SK-N-SH (cell line): ENCODE results near the gene C1GALT1. TPM values are rescaled to one million over a fixed set of nuclear protein-coding genes. Genes with fewer than 3 reads are reported as not detected.

Experiments used
- CTCF ChIA-PET: fragments of 300-600, 350-600 bp; formaldehyde crosslinking; extraction: SDS; loops from one replicate; lab custom pipeline; 2021; lab: Yijun Ruan, JAX
- POLR2A ChIA-PET: fragments of 350-600 bp; sonication (Branson Sonifier 250); formaldehyde crosslinking; extraction: SDS; loops from one replicate; lab custom pipeline; 2020; ENCODE audit warnings: antibody characterized with exemption, inconsistent platforms; lab: Yijun Ruan, JAX
- DNase-seq: peaks from one replicate; pipeline ENCODE4 v3.0.0; 2012
- H2AFZ ChIP-seq: fragments of 200-600 bp; sonication (generic); 2 replicates; pipeline ENCODE4 v1.8.1; 2016; ENCODE audit warnings: antibody characterized with exemption, mild to moderate bottlenecking, low read depth
- H3F3A ChIP-seq: fragments of 200-600 bp; sonication (generic); replicated peaks from 2 replicates; pipeline ENCODE3; 2016; ENCODE audit warnings: antibody characterized with exemption, mild to moderate bottlenecking; ENCODE audit not compliant: insufficient read depth
- H3K27ac ChIP-seq, 2 experiments: fragments of 200-500 bp in 1 of 2; fragments of 200-600 bp in 1 of 2; sonication (Bioruptor generic) in 1 of 2; sonication (generic), shearing (Covaris generic) in 1 of 2; 2 replicates each; pipeline versions ENCODE4 v1.5.1 to v1.6.1; 2014 to 2016; ENCODE audit warnings: low read depth in 2 of 2, inconsistent platforms in 1 of 2, low read length in 1 of 2, mild to moderate bottlenecking in 1 of 2, mixed read lengths in 1 of 2
- H3K27me3 ChIP-seq: fragments of 200-600 bp; sonication (generic), shearing (Covaris generic); 2 replicates; pipeline ENCODE4 v1.6.1; 2016; ENCODE audit warnings: mixed run types; ENCODE audit not compliant: insufficient read depth
- H3K36me3 ChIP-seq, 2 experiments: fragments of 200-500 bp in 1 of 2; fragments of 200-600 bp in 1 of 2; sonication (Bioruptor generic) in 1 of 2; sonication (generic) in 1 of 2; replicated peaks in 1 of 2; 2 replicates each; pipeline versions ENCODE3 to v1.5.1; 2014 to 2016; ENCODE audit warnings: low read length in 1 of 2, mild to moderate bottlenecking in 1 of 2; ENCODE audit not compliant: insufficient read depth in 2 of 2, control insufficient read depth in 1 of 2
- H3K4me1 ChIP-seq, 2 experiments: fragments of 200-500 bp in 1 of 2; fragments of 200-600 bp in 1 of 2; sonication (Bioruptor generic) in 1 of 2; sonication (generic), shearing (Covaris generic) in 1 of 2; 2 replicates each; pipeline versions ENCODE4 v1.5.1 to v1.6.1; 2014 to 2016; ENCODE audit warnings: low read depth in 1 of 2, low read length in 1 of 2, mixed run types in 1 of 2; ENCODE audit not compliant: insufficient read depth in 2 of 2, control insufficient read depth in 1 of 2
- H3K4me2 ChIP-seq: fragments of 200-600 bp; sonication (generic), shearing (Covaris generic); 2 replicates; pipeline ENCODE4 v1.6.1; 2017; ENCODE audit warnings: mixed run types
- H3K4me3 ChIP-seq, 2 experiments: fragments of 200-500 bp in 1 of 2; fragments of 200-600 bp in 1 of 2; sonication (Bioruptor generic) in 1 of 2; sonication (generic), shearing (Covaris generic) in 1 of 2; 2 replicates each; pipeline versions ENCODE4 v1.5.1 to v1.8.1; 2014 to 2016; ENCODE audit warnings: low read depth in 2 of 2, inconsistent platforms in 1 of 2, low read length in 1 of 2, mild to moderate bottlenecking in 1 of 2, mixed read lengths in 1 of 2, moderate library complexity in 1 of 2
- H3K79me2 ChIP-seq: fragments of 200-600 bp; sonication (generic); 2 replicates; pipeline ENCODE4 v1.8.1; 2017; ENCODE audit warnings: mild to moderate bottlenecking; ENCODE audit not compliant: insufficient read depth
- H3K9ac ChIP-seq: fragments of 200-600 bp; sonication (generic); 2 replicates; pipeline ENCODE4 v1.6.1; 2017; ENCODE audit warnings: mixed run types
- H3K9me2 ChIP-seq: fragments of 200-600 bp; sonication (generic); 2 replicates; pipeline ENCODE4 v1.6.1; 2017; ENCODE audit warnings: mixed run types
- H3K9me3 ChIP-seq: fragments of 200-600 bp; sonication (generic); 2 replicates; pipeline ENCODE4 v1.6.1; 2017; ENCODE audit warnings: mixed run types, mild to moderate bottlenecking, moderate library complexity
- H4K20me1 ChIP-seq: fragments of 200-600 bp; sonication (generic); 2 replicates; pipeline ENCODE4 v1.6.1; 2017; ENCODE audit warnings: mild to moderate bottlenecking, mixed run types; ENCODE audit not compliant: insufficient read depth
- CHD2 ChIP-seq: fragments of 150-350 bp; IDR thresholded peaks from 2 replicates; pipeline ENCODE4 v1.6.1; 2018; ENCODE audit warnings: low read length; ENCODE audit not compliant: partially characterized antibody
- ELF1 ChIP-seq: IDR thresholded peaks from 2 replicates; pipeline ENCODE4 v1.4.0; 2012
- EP300 ChIP-seq, 2 experiments: IDR thresholded peaks; 2 replicates each; pipeline versions ENCODE4 v1.4.0 to v1.6.1; 2012; ENCODE audit warnings: borderline replicate concordance in 1 of 2, low read depth in 1 of 2, low read length in 1 of 2
- EZH2phosphoT487 ChIP-seq: fragments of 200-600 bp; sonication (generic); IDR thresholded peaks from 2 replicates; pipeline ENCODE4 v1.6.1; 2017; ENCODE audit warnings: low read depth, mixed run types, mild to moderate bottlenecking, antibody characterized with exemption, moderate library complexity, borderline replicate concordance
- FOSL2 ChIP-seq: IDR thresholded peaks from 2 replicates; pipeline ENCODE4 v1.4.0; 2012; ENCODE audit warnings: low read depth, mild to moderate bottlenecking, moderate library complexity, borderline replicate concordance
- IRF3 ChIP-seq: fragments of 150-350 bp; IDR thresholded peaks from 2 replicates; pipeline ENCODE4 v1.6.1; 2016; ENCODE audit warnings: mild to moderate bottlenecking, low read depth, low read length
- JUND ChIP-seq: IDR thresholded peaks from 2 replicates; pipeline ENCODE4 v1.4.0; 2012
- MXI1 ChIP-seq: IDR thresholded peaks from 2 replicates; pipeline ENCODE4 v1.6.1; 2012; ENCODE audit warnings: mild to moderate bottlenecking, low read depth, low read length, improper control_type of control experiment
- PBX3 ChIP-seq: IDR thresholded peaks from 2 replicates; pipeline ENCODE4; 2012
- POLR2AphosphoS5 ChIP-seq: IDR thresholded peaks from 2 replicates; pipeline ENCODE4 v1.6.1; 2012; ENCODE audit warnings: low read depth, low read length
- RFX5 ChIP-seq: IDR thresholded peaks from 2 replicates; pipeline ENCODE4 v1.6.1; 2012; ENCODE audit warnings: mild to moderate bottlenecking, improper control_type of control experiment, low read length
- RXRA ChIP-seq: IDR thresholded peaks from 2 replicates; pipeline ENCODE4 v1.4.0; 2012; ENCODE audit warnings: low read depth, mild to moderate bottlenecking, borderline replicate concordance
- SIN3A ChIP-seq: IDR thresholded peaks from 2 replicates; pipeline ENCODE4 v1.6.1; 2012; ENCODE audit warnings: low read depth, mild to moderate bottlenecking, low read length, moderate library complexity, borderline replicate concordance
- SMC3 ChIP-seq: IDR thresholded peaks from 2 replicates; pipeline ENCODE4 v1.6.1; 2012; ENCODE audit warnings: low read depth, low read length, improper control_type of control experiment
- TAF1 ChIP-seq: IDR thresholded peaks from 2 replicates; pipeline ENCODE4 v1.6.1; 2012; ENCODE audit warnings: low read depth, mild to moderate bottlenecking, low read length, moderate library complexity, borderline replicate concordance
- TEAD4 ChIP-seq: IDR thresholded peaks from 2 replicates; pipeline ENCODE4 v1.4.0; 2012; ENCODE audit warnings: mild to moderate bottlenecking, borderline replicate concordance; ENCODE audit not compliant: insufficient read depth
- USF2 ChIP-seq: fragments of 150-350 bp; IDR thresholded peaks from 2 replicates; pipeline ENCODE4 v1.6.1; 2017; ENCODE audit warnings: antibody characterized with exemption, low read length, low read depth, borderline replicate concordance
- WGBS: methylation state at CpG from one replicate; pipeline ENCODE4 v1.1.6; 2017; ENCODE audit warnings: low lambda C conversion rate; 5-methylcytosine and 5-hydroxymethylcytosine counted together
- polyA plus RNA-seq, 3 experiments: library from polyadenylated mRNA; depleted of rRNA; stranded (reverse); fragments of >200 nt; gene quantifications; 2 replicates each; pipeline ENCODE4 v1.2.3, GENCODE V29; 2012
- TF ChIP-seq, protein P1 (sequence below): IDR thresholded peaks from 2 replicates; pipeline ENCODE4 v1.6.1; 2012; ENCODE audit warnings: mild to moderate bottlenecking, low read depth, low read length, moderate library complexity
- TF ChIP-seq, protein P2 (sequence below): IDR thresholded peaks from 2 replicates; pipeline ENCODE4 v1.4.0; 2012; ENCODE audit warnings: low read depth, borderline replicate concordance

Gene C1GALT1
- polyA plus RNA-seq, 1 of the 3 experiments (the other 2 are of a cell fraction): 15.2 TPM

DNA sequence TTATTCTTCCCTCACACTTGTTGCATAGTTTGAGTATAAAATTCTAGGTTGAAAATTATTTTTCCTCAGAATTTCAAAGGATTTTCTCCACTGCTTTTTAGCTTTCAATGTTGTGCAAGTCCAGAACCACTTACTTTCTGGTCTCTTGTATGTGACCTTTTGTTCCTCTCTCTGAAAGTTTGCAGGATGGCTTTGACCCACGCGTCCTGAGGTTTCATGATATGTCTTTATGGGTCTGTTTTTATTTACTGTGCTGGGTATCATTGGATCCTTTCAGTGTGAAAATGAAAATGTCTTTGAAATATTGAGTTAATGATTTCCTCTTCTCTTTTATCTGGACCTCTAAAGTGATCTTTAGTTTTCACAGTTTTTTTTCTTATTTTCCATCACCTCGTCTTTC is 38.5 kb downstream of the C1GALT1 start:
- H3K9me2 ChIP-seq: 0 out of 2 replicates have a peak, but pooled peaks cover 4% of the 10 kb centered on the region
- 92% methylated on average over 3 of the region's 3 CpGs for WGBS
- H3K79me2 ChIP-seq: peaks cover 11% of the 10 kb centered on the region; the same call in 1 of the 2 replicates
- DNase-seq: no peak
- peaks cover 9 to 21% of the 10 kb centered on the region in 2 experiments for H3K36me3 ChIP-seq
- H3K4me1 ChIP-seq: peaks cover 0 to 20% of the 10 kb centered on the region in 2 experiments; a peak in 3 of 4 replicates
- no peaks in the 10 kb centered on the region for H4K20me1 ChIP-seq
- H3F3A ChIP-seq: peaks cover 7% of the 10 kb centered on the region
- ChIA-PET POLR2A (no interaction called here), CTCF (interaction anchor here (1.2 to 2.3 kb wide), 7 partner anchors 9 to 39 kb away, joined by 3 to 6 read pairs (median 4); no protein-coding TSS in a partner anchor)
- H3K9me3 ChIP-seq: no peaks in the 10 kb centered on the region
- no peak overlapping the region for H3K4me3 ChIP-seq
- no peak overlapping the region for H3K9ac ChIP-seq
- peak overlapping the region; percentile 45 to 92; a peak in 3 of 4 replicates for H3K27ac ChIP-seq
- H3K4me2 ChIP-seq: no peak overlapping the region
- H2AFZ ChIP-seq: no peak overlapping the region
- TF ChIP-seq USF2 (no peak), JUND (no peak), RXRA (no peak), MXI1 (no peak), CHD2 (no peak), SIN3A (no peak), EP300 (IDR thresholded peaks at IDR 0.05; ENCODE audit: borderline replicate concordance in 1 of 2, low read depth in 1 of 2, low read length in 1 of 2) (no peak), SMC3 (no peak), RFX5 (no peak), FOSL2 (no peak), IRF3 (no peak), PBX3 (no peak), TEAD4 (no peak), EZH2phosphoT487 (no peak), POLR2AphosphoS5 (no peak), ELF1 (no peak), TAF1 (no peak)
- TF ChIP-seq, protein P1, sequence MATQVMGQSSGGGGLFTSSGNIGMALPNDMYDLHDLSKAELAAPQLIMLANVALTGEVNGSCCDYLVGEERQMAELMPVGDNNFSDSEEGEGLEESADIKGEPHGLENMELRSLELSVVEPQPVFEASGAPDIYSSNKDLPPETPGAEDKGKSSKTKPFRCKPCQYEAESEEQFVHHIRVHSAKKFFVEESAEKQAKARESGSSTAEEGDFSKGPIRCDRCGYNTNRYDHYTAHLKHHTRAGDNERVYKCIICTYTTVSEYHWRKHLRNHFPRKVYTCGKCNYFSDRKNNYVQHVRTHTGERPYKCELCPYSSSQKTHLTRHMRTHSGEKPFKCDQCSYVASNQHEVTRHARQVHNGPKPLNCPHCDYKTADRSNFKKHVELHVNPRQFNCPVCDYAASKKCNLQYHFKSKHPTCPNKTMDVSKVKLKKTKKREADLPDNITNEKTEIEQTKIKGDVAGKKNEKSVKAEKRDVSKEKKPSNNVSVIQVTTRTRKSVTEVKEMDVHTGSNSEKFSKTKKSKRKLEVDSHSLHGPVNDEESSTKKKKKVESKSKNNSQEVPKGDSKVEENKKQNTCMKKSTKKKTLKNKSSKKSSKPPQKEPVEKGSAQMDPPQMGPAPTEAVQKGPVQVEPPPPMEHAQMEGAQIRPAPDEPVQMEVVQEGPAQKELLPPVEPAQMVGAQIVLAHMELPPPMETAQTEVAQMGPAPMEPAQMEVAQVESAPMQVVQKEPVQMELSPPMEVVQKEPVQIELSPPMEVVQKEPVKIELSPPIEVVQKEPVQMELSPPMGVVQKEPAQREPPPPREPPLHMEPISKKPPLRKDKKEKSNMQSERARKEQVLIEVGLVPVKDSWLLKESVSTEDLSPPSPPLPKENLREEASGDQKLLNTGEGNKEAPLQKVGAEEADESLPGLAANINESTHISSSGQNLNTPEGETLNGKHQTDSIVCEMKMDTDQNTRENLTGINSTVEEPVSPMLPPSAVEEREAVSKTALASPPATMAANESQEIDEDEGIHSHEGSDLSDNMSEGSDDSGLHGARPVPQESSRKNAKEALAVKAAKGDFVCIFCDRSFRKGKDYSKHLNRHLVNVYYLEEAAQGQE: no peak
- TF ChIP-seq, protein P2, sequence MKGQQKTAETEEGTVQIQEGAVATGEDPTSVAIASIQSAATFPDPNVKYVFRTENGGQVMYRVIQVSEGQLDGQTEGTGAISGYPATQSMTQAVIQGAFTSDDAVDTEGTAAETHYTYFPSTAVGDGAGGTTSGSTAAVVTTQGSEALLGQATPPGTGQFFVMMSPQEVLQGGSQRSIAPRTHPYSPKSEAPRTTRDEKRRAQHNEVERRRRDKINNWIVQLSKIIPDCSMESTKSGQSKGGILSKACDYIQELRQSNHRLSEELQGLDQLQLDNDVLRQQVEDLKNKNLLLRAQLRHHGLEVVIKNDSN: no peak
- no peaks in the 10 kb centered on the region for H3K27me3 ChIP-seq
